Peyer's patch (tissue), 4 donors: ENCODE data around the gene LRRC25.

ENCODE experiments used
- POLR2A ChIP-seq, 2 donors: fragments of 450-650 bp; IDR thresholded peaks; one replicate each; pipeline ENCODE4 v1.5.1; 2017; ENCODE audit warnings: antibody characterized with exemption in 2 of 2, mild to moderate bottlenecking in 2 of 2, moderate library complexity in 2 of 2
- TF ChIP-seq, protein P1 (sequence below), 6 experiments: fragments of 450-650 bp in 4 of 6; fragments of 200-600 bp in 2 of 6; sonication (generic) in 1 of 6; IDR thresholded peaks; one replicate each; pipeline ENCODE4 v1.5.1; 2017 to 2019; ENCODE audit warnings: antibody characterized with exemption in 6 of 6, mild to moderate bottlenecking in 3 of 6, moderate library complexity in 1 of 6

DNA sequence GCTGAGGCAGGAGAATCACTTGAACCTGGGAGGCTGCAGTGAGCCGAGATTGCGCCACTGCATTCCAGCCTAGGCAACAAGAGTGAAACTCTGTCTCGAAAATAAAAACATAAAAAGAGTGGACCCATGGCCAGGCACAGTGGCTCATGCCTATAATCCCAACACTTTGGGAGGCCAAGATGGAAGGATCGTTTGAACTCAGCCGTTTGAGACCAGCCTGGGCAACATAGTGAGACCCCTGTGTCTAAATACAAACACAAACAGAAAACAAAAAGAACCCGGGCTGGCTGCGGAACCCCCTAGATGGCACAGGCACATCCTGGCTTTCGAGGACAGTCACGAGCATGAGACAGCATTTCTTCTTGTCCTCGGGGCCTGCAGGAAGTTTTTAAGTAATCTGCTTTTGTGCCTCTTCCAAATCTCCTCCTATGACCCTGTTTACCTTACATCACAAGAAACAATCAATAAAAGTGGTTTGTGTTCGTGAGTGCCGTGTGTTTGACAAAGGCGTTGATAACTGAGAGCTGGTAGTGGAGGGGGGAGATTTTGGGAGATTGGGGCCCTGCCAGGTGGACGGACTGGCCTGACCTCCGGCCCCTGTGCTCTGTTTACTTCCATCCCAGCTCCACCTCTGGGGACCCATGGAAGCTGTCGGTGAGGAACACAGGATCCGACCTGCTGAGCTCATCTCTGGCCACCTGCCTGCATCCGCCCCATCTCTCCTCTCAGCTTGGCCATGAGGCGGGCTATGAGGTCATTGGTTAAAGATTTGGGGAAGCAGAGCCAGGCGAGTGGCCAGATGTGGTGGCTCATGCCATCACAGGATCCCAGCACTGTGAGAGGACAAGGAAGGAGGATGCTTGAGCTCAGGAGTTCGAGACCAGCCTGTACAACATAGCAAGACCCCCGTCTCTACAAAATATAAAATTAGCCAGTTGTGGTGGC lies 17.3 kb downstream of the LRRC25 start:
- TF ChIP-seq, protein P1, sequence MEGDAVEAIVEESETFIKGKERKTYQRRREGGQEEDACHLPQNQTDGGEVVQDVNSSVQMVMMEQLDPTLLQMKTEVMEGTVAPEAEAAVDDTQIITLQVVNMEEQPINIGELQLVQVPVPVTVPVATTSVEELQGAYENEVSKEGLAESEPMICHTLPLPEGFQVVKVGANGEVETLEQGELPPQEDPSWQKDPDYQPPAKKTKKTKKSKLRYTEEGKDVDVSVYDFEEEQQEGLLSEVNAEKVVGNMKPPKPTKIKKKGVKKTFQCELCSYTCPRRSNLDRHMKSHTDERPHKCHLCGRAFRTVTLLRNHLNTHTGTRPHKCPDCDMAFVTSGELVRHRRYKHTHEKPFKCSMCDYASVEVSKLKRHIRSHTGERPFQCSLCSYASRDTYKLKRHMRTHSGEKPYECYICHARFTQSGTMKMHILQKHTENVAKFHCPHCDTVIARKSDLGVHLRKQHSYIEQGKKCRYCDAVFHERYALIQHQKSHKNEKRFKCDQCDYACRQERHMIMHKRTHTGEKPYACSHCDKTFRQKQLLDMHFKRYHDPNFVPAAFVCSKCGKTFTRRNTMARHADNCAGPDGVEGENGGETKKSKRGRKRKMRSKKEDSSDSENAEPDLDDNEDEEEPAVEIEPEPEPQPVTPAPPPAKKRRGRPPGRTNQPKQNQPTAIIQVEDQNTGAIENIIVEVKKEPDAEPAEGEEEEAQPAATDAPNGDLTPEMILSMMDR (IDR thresholded peaks at IDR 0.05) = no peak
- no peak for TF ChIP-seq POLR2A (IDR thresholded peaks at IDR 0.05)
